GM21723 (cell line): ENCODE measurements around the gene SAMD4A.

Experiments used
- ATAC-seq: cut with Tn5 transposase; IDR thresholded peaks from one replicate; pipeline ENCODE4 v1.9.1; 2021; ENCODE audit warnings: mild to moderate bottlenecking, moderate library complexity; ENCODE audit not compliant: unreplicated experiment

Gene SAMD4A

GRCh38 chr14:54754116-54754622 is 187.2 kb downstream of the SAMD4A start:
- ATAC-seq, result no peak

GRCh38 chr14:54754623-54755386 is 187.9 kb downstream of the SAMD4A start:
- no peak for ATAC-seq

GRCh38 chr14:54756656-54757392 is 189.9 kb downstream of the SAMD4A start:
- no peak for ATAC-seq

- ATAC-seq, result no peak
These were observed 191.1 kb downstream of the SAMD4A start for GRCh38 chr14:54758041-54758440.

GRCh38 chr14:54759982-54760585 is 193.2 kb downstream of the SAMD4A start:
- no peak for ATAC-seq

GRCh38 chr14:54760866-54761575 is 194.1 kb downstream of the SAMD4A start:
- no peak for ATAC-seq

- no peak for ATAC-seq
These were observed 194.9 kb downstream of the SAMD4A start for GRCh38 chr14:54761835-54762234.

GRCh38 chr14:54762296-54762695 is 195.4 kb downstream of the SAMD4A start:
- no peak for ATAC-seq

GRCh38 chr14:54763761-54764160 is 196.8 kb downstream of the SAMD4A start:
- no peak for ATAC-seq

- ATAC-seq, result no peak
These were observed 199.6 kb downstream of the SAMD4A start for GRCh38 chr14:54766276-54767138.

- ATAC-seq, result no peak
These were observed 200.2 kb downstream of the SAMD4A start for GRCh38 chr14:54767139-54767431.

- no peak for ATAC-seq
These were observed 200.5 kb downstream of the SAMD4A start for GRCh38 chr14:54767450-54767849.

- no peak for ATAC-seq
These were observed 201.7 kb downstream of the SAMD4A start for GRCh38 chr14:54768501-54769129.

GRCh38 chr14:54769951-54770863 is 203.3 kb downstream of the SAMD4A start:
- ATAC-seq, result no peak

GRCh38 chr14:54771411-54772027 is 204.6 kb downstream of the SAMD4A start:
- no peak for ATAC-seq

GRCh38 chr14:54772451-54772881 is 205.5 kb downstream of the SAMD4A start:
- ATAC-seq, result no peak

- peak; percentile 59 for ATAC-seq
These were observed 206.5 kb downstream of the SAMD4A start for GRCh38 chr14:54773171-54774006.
